Activated naive CD8-positive, alpha-beta T cell treated with anti-CD3 and anti-CD28 coated beads for 36 hours (primary cell): ENCODE data around the gene TMEM11. TPM values are rescaled to one million over a fixed set of nuclear protein-coding genes. Genes with fewer than 3 reads are reported as not detected.

Source experiments
- DNase-seq: peaks from one replicate; pipeline ENCODE4 v3.0.0; 2021
- H3K27ac Mint-ChIP-seq: one replicate; pipeline ENCODE4 v1.8.0; 2022; ENCODE audit warnings: mild to moderate bottlenecking, moderate library complexity, mixed read lengths
- H3K27me3 Mint-ChIP-seq: one replicate; pipeline ENCODE4 v1.8.0; 2022; ENCODE audit warnings: mild to moderate bottlenecking, mixed read lengths
- H3K36me3 Mint-ChIP-seq: one replicate; pipeline ENCODE4 v1.8.0; 2021; ENCODE audit warnings: mild to moderate bottlenecking, mixed read lengths
- H3K4me1 Mint-ChIP-seq: one replicate; pipeline ENCODE4 v1.8.0; 2021; ENCODE audit warnings: mixed read lengths
- H3K4me3 Mint-ChIP-seq: one replicate; pipeline ENCODE4 v1.8.0; 2022; ENCODE audit warnings: mild to moderate bottlenecking, moderate library complexity, mixed read lengths
- H3K9me3 Mint-ChIP-seq: one replicate; pipeline ENCODE4 v1.8.0; 2022; ENCODE audit warnings: mixed read lengths
- total RNA-seq, 2 experiments: library from RNA; stranded (reverse); gene quantifications; one replicate each; pipeline ENCODE4 v1.2.3, GENCODE V29; 2021

The TMEM11 gene
- total RNA-seq, 2 experiments from 2014 or later = 28.3 to 29.8 TPM

DNA sequence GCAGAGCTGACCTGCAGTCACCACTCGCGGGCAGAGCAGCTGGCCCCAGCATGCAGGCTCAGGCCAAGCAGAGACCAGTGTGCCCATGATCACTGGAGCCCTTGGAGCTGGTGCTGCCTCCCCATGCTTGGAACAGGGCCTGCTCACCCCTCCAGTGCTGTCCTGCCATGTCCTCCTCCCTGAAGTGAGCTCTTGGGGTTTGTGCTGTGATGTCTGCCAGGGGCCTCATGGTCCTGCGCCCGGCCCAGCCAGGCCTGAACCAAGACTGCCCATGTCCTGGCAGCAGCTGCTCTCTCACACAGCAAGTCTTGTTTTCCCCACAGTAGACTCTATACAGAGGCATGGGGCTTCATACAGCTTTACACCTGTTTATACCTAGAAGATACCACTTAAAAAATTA, 24.6 kb downstream of the TMEM11 start:
- H3K4me3 Mint-ChIP-seq = no peak overlapping the region
- H3K4me1 Mint-ChIP-seq = peaks cover 2% of the 10 kb centered on the region
- peaks cover 8% of the 10 kb centered on the region for H3K36me3 Mint-ChIP-seq
- no peaks in the 10 kb centered on the region for H3K9me3 Mint-ChIP-seq
- DNase-seq = no peak
- no peaks in the 10 kb centered on the region for H3K27me3 Mint-ChIP-seq
- H3K27ac Mint-ChIP-seq = no peak overlapping the region

DNA sequence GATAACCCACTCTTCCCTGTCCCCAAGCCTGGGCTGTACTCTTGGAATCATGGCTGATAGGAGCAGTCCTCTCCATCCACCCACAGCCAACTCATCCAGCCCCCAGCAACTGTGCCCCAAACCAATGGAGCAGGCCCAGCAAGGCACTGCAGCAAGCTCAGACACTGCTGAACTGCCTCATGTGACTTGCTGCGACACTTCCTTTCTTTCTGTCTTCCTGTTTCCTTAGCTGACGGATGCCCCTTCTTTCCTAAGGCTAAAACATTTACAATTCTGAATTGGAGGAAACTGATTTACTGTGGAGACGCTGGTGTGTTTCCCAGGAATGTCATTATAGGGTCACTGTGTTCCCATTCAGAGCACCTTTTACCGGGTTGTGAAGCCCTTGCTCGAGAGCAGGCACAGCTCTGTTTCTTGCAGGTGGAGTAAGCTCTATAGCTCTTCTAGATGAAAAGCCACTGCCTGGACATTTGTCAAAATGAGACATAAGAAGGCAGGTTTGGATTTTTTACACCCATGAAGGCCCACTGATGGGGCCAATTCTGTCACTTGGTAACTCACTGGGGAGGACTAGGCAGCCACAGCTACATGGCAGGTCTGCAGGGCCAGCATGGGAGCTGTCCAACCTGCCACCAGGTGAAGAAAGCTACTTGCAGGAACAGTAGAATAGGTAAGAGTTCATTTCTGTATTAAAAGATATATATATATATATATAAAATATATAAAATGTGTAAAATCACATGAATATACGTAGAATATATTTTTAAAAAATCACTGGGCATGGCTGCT, 27.4 kb downstream of the TMEM11 start:
- no peaks in the 10 kb centered on the region for H3K9me3 Mint-ChIP-seq

DNA sequence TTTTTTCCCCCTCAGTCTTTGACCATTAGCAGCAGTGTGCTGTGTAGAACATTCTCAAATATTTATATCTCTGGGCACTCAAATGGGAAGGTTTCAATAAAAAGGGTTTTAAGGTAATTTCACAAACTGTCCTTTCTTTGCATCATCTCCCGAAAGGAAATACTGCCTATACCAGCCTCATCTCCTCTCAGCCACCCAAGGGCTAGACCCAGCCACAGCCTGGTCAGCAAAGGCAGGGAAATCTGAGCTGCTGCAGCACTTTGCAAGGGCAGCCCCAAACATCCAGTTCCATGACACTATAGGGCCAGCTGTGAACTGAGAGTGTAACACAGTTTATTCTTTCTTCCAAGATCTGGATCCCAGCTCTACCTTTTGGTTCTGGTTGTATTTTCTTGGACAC, 28.9 kb downstream of the TMEM11 start:
- H3K4me1 Mint-ChIP-seq = no peaks in the 10 kb centered on the region
- no peak overlapping the region for H3K27ac Mint-ChIP-seq
- H3K9me3 Mint-ChIP-seq = no peaks in the 10 kb centered on the region
- peaks cover 11% of the 10 kb centered on the region for H3K36me3 Mint-ChIP-seq
- no peak overlapping the region for H3K4me3 Mint-ChIP-seq
- no peak for DNase-seq
- no peaks in the 10 kb centered on the region for H3K27me3 Mint-ChIP-seq

More for the DNA sequence above, 27.4 kb downstream of the TMEM11 start:
- no peak for DNase-seq
- no peaks in the 10 kb centered on the region for H3K4me1 Mint-ChIP-seq
- peaks cover 7% of the 10 kb centered on the region for H3K36me3 Mint-ChIP-seq
- no peak overlapping the region for H3K4me3 Mint-ChIP-seq
- H3K27ac Mint-ChIP-seq = no peak overlapping the region
- H3K27me3 Mint-ChIP-seq = no peaks in the 10 kb centered on the region

DNA sequence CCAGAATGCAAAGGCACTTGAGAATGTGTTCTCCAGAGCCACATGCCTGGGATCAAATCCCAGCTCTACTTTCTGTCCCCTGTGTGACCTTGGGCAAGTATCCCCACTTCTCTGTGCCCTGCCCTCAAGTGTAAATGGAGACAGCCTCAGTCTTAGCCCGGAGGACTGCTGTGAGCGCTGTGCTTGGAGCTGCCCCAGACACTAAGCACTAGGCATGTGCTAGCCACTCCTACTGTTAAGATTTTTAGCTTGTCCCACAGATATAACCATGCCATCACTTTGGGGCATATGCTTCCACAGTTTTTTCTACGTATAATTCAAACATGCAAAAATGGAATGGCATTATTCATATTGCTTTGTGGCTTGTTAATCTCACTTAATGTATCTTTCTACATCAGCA, 29.4 kb downstream of the TMEM11 start:
- Mint-ChIP-seq H3K4me1 (no peaks in the 10 kb centered on the region), H3K27me3 (no peaks in the 10 kb centered on the region), H3K27ac (no peak overlapping the region), H3K4me3 (no peak overlapping the region), H3K9me3 (no peaks in the 10 kb centered on the region), H3K36me3 (peaks cover 11% of the 10 kb centered on the region)
- no peak for DNase-seq

DNA sequence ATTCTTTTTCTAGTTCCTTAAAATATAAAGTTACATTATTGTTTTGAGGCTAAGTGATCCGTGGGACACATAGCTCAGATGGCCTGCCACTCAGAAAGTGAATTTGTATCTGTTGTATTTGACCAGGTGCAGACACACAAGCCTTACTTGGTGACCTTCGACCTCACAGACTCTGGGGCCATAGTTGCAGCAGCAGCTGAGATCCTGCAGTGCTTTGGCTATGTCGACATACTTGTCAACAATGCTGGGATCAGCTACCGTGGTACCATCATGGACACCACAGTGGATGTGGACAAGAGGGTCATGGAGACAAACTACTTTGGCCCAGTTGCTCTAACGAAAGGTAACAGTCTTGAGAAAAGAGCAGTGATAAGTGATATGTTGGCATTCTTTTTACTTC, 30.5 kb downstream of the TMEM11 start:
- no peaks in the 10 kb centered on the region for H3K4me1 Mint-ChIP-seq
- H3K27me3 Mint-ChIP-seq = no peaks in the 10 kb centered on the region
- H3K9me3 Mint-ChIP-seq = no peaks in the 10 kb centered on the region
- DNase-seq = no peak
- peaks cover 11% of the 10 kb centered on the region for H3K36me3 Mint-ChIP-seq
- no peak overlapping the region for H3K4me3 Mint-ChIP-seq
- no peak overlapping the region for H3K27ac Mint-ChIP-seq

DNA sequence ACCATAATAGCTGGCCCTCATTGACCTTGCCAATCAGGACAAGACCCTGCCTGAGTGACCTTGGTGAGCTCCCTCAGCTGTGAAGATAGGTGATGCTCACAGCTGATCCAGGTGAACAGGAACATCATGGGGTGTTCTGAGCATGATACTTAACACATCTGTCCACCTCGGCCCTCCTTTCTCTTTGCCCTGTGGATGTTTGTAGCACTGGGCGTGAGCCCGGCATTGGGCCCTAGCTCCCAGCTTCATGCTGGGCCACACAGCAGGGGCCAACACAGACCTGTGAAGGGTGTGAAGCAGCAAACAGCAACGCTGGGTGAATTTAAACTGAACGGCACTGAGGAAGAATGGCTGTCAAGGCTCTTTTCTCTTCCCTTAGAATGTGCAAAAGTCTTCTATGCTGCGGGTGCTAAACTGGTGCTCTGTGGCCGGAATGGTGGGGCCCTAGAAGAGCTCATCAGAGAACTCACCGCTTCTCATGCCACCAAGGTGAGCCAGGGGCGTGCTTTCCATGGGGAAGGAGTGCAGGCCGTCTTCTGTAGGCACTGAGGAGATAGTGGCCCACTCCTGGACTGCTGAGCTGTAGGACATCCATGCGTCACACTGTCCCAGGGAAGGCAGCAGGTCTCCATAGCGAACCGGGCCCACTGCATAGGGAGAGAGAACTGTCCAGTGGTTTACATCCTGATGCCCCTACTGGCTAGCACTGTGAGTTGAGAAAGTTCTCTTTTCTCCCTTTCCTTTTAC, 35.9 kb downstream of the TMEM11 start:
- no peak overlapping the region for H3K27ac Mint-ChIP-seq
- no peaks in the 10 kb centered on the region for H3K9me3 Mint-ChIP-seq
- H3K27me3 Mint-ChIP-seq = no peaks in the 10 kb centered on the region
- peaks cover 4% of the 10 kb centered on the region for H3K36me3 Mint-ChIP-seq
- no peaks in the 10 kb centered on the region for H3K4me1 Mint-ChIP-seq
- DNase-seq = no peak
- H3K4me3 Mint-ChIP-seq = no peak overlapping the region

DNA sequence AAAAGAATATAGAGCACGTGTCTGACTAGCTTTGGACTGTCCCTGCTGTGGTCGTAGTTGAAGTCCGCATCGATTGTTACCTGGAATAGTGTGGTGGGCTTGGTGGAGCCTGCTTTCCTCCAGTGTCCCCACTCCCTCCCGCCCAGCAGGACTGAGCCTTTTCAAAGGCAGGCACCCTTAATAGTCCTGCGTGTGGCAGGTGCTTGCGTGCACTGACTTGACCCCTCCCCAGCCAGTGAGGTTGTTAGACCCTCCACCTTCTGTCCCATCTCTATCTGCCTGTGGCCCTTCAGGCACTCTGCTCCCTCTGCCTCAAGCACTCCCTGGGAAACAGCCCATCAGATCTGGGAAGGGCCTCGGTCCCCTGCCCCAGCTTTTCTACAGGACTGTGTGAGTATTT, 36.6 kb downstream of the TMEM11 start:
- H3K4me3 Mint-ChIP-seq = no peak overlapping the region
- no peak for DNase-seq
- H3K9me3 Mint-ChIP-seq = no peaks in the 10 kb centered on the region
- no peak overlapping the region for H3K27ac Mint-ChIP-seq
- H3K36me3 Mint-ChIP-seq = peaks cover 4% of the 10 kb centered on the region
- no peaks in the 10 kb centered on the region for H3K4me1 Mint-ChIP-seq
- H3K27me3 Mint-ChIP-seq = no peaks in the 10 kb centered on the region

DNA sequence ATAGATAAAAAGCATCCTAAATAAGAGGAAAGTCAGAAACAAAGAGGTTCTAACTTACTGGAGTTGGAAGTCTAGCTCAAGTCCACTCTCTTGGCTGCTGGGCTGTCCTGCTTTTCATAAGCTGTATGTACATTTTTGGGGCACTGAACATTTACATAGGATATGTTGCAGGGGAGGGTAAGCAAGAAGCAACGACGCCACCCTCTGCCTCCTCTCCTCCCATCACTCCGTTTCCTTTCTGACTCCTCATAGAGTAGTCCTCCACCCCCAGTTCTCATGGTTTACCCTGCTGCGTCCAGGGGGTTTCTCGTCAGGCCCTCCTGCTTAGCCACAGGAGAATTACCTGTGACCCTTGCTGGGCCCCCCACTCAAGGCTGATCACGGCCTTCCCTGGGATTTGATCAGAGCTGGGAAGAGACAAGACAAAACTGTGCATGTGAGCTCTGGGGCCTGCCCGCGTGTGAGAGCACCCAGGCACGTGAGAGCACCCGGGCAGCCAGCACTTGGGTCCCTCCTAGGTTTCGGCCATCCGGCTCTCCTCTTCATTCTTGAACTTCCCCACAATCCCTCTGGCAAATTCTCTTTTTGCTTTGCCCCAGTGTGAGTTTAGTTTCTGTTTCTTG, 37.1 kb downstream of the TMEM11 start:
- Mint-ChIP-seq H3K4me1 (no peaks in the 10 kb centered on the region), H3K27ac (no peak overlapping the region), H3K27me3 (no peaks in the 10 kb centered on the region), H3K36me3 (peaks cover 7% of the 10 kb centered on the region), H3K4me3 (no peak overlapping the region), H3K9me3 (no peaks in the 10 kb centered on the region)
- DNase-seq = no peak

DNA sequence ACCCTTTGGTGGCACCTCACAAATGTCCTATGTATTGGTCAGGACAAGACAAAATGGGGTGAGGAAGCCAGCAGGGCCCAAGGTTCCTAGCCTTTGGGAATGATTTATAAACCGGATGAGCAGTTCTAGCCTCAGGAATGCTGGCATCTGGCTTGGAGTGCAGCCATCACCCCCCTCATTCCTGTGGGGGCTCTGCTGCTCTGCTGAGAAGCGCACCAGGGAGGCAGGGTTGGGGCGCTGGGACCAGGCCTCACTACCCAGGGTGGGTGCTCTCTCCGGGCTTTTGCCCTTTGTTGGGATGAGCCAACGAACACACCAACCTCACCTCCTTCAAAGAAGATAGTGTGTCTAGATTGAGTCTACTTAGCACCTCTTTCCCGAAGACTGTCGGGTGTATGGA, 39.2 kb downstream of the TMEM11 start:
- no peak overlapping the region for H3K27ac Mint-ChIP-seq
- H3K36me3 Mint-ChIP-seq = peaks cover 6% of the 10 kb centered on the region
- DNase-seq = no peak
- no peaks in the 10 kb centered on the region for H3K9me3 Mint-ChIP-seq
- peaks cover 13% of the 10 kb centered on the region for H3K4me1 Mint-ChIP-seq
- H3K27me3 Mint-ChIP-seq = no peaks in the 10 kb centered on the region
- no peak overlapping the region for H3K4me3 Mint-ChIP-seq

DNA sequence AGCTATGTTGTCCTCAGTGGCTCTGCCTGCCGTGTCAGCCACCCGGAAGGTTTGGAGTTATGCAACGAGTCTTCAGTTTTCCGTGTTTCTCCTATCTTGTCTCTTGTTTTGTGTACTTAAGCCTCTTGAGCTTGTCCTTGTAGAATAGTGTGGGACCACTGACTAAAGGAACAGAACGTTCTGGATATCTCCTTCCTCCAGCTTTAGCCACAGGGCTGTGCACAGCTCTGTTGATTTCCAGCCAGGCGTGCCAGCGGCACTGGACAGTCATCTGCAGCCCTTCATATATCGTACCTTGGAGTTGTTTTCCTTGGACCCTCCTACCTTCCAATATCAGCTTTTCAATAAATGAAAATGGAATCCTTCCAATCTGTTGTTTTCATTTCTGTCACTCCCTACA, 39.8 kb downstream of the TMEM11 start:
- no peaks in the 10 kb centered on the region for H3K9me3 Mint-ChIP-seq
- H3K27me3 Mint-ChIP-seq = no peaks in the 10 kb centered on the region
- DNase-seq = no peak
- H3K36me3 Mint-ChIP-seq = peaks cover 6% of the 10 kb centered on the region
- no peak overlapping the region for H3K4me3 Mint-ChIP-seq
- H3K27ac Mint-ChIP-seq = peak overlapping the region; percentile 26
- H3K4me1 Mint-ChIP-seq = peaks cover 13% of the 10 kb centered on the region

DNA sequence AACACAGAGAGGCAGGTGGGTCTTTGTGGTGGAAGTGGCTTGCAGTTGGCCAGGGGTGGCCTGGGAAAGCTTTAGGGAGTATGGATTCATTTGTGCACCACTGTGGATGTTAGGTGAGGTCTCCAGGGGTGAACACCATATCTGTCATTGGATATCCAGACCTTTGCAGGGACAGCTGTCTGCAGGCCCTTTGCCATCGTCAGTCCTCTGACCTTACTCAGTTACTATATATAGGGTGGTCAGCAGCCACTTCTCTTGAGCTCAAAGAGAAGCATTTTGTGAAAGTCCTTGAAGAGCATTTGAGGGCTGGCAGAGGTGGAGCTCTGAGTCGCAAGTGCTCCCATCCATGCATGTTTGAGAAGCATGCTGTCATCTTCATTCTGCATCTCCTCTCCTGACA, 40.4 kb downstream of the TMEM11 start:
- Mint-ChIP-seq H3K27me3 (no peaks in the 10 kb centered on the region), H3K4me1 (peaks cover 13% of the 10 kb centered on the region), H3K4me3 (no peak overlapping the region), H3K36me3 (peaks cover 6% of the 10 kb centered on the region), H3K9me3 (no peaks in the 10 kb centered on the region), H3K27ac (no peak overlapping the region)
- no peak for DNase-seq

DNA sequence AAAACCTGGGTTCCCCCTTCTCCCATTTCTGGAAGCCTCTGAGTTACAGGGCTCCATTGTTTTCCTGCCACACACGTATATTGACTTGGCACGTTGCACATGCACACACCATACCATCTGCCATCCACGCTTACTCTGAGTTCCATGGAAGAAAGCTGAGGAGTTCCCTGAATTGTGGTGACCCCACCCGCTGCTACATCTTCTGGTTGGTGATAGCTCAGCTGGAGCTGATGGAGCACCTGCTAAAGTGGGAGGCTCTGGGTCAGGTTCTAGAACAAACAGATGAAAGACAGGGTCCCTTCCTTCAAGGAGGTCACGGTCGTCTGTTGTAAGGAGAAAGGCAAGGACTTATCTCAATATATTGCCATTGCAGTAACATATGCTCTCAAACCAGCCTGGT, 41.1 kb downstream of the TMEM11 start:
- Mint-ChIP-seq H3K4me1 (peaks cover 13% of the 10 kb centered on the region), H3K9me3 (no peaks in the 10 kb centered on the region), H3K4me3 (no peak overlapping the region), H3K36me3 (peaks cover 6% of the 10 kb centered on the region), H3K27me3 (no peaks in the 10 kb centered on the region), H3K27ac (no peak overlapping the region)
- DNase-seq = no peak

DNA sequence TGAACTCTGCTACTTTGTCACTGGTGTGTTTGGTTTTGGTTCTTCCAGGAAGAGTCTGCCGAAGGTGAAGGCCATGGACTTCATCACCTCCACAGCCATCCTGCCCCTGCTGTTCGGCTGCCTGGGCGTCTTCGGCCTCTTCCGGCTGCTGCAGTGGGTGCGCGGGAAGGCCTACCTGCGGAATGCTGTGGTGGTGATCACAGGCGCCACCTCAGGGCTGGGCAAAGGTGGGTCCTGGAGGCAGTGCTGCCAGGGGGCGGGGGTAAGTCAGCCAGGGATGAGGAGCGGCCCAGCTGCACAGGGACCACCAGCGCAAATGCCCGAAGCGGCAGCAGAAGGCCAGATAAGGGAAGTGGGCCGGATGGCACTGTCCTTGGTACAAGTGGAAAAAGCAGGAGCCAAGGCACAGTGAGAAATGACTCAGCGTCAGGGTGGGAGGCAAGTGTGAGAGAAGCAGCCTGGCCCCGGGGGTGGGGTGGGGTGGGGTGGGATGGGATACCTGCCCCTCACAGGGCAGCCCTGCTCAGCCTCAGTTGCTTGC, 41.9 kb downstream of the TMEM11 start:
- Mint-ChIP-seq H3K27me3 (no peaks in the 10 kb centered on the region), H3K36me3 (peaks cover 6% of the 10 kb centered on the region), H3K27ac (peak overlapping the region; percentile 52), H3K4me1 (peaks cover 18% of the 10 kb centered on the region), H3K4me3 (no peak overlapping the region), H3K9me3 (no peaks in the 10 kb centered on the region)
- no peak for DNase-seq

DNA sequence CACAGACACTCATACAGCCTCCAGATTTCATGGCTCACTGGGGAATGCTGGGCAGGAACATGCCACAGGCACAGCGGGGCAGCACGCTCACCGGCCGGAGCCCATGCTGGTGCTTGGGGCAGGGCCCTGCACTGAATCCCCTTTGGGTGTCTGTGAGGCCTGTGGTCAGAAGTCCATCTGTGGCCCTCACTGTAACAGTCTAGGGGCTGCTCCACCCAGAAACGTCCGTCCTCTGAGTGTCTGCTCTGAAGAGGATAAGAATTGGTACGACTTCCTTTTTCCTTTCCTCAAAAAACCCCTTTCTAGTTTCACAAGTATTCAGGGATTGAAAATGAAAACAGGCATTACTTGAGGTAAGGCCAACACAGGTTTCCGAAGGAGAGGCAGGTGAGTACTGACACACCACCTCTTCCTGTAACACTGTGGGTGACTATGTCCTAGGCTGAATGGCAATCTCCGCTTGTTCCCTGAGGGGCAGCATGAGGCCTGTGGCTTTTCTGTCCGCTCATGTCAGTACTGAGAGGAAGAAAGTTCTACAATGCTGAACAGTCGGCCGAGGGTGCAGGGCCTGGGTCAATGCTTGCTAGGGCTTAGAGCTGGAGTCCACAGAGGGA, 42.5 kb downstream of the TMEM11 start:
- Mint-ChIP-seq H3K4me1 (peaks cover 23% of the 10 kb centered on the region), H3K4me3 (no peak overlapping the region), H3K36me3 (peaks cover 6% of the 10 kb centered on the region), H3K27me3 (no peaks in the 10 kb centered on the region), H3K27ac (peak overlapping the region; percentile 52), H3K9me3 (no peaks in the 10 kb centered on the region)
- DNase-seq = no peak

DNA sequence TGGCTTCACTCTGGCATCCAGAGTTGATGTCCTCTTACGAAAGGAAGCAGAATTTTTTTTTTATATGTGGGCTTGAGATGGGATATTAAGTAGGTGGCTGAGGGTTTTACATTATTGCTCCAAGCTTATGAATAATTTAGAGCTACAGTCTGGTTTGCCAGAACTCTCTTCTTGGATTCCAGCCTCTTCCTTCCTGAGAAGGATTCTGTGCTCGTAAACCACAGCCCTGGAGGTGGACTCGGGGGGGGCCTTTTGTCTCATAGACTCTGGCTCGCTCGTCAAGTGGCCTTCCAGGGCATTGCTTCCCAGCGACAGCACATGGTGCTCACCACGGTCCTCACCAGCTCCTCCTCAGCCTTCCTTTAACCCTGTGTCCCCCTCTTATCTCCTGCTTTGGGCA, 43.2 kb downstream of the TMEM11 start:
- Mint-ChIP-seq H3K27me3 (no peaks in the 10 kb centered on the region), H3K36me3 (peaks cover 6% of the 10 kb centered on the region), H3K27ac (peak overlapping the region; percentile 30), H3K9me3 (no peaks in the 10 kb centered on the region), H3K4me1 (peaks cover 23% of the 10 kb centered on the region), H3K4me3 (no peak overlapping the region)
- no peak for DNase-seq
